Stomach (tissue), 9 donors: Measurements from ENCODE around the gene EPB41L2. TPM values are rescaled to one million over a fixed set of nuclear protein-coding genes. Genes with fewer than 3 reads are reported as not detected.

Source experiments
- DNase-seq, 2 donors: peaks; one replicate each; pipeline versions ENCODE4 v3.0.0 to v3.0.0-alpha.2; 2013 to 2019
- H3K27ac ChIP-seq, 5 donors: fragments of 200-600 bp in 4 of 5; sonication (generic) in 4 of 5; one replicate each; pipeline ENCODE4 v1.5.1; 2013 to 2019; ENCODE audit warnings: mild to moderate bottlenecking in 1 of 5, moderate library complexity in 1 of 5
- H3K27me3 ChIP-seq, 3 donors: fragments of 200-600 bp; sonication (generic); one replicate each; pipeline ENCODE4 v1.5.1; 2017 to 2019; ENCODE audit warnings: mixed run types in 1 of 3
- H3K36me3 ChIP-seq, 4 donors: fragments of 200-600 bp; sonication (generic); 1 replicate in 3 of 4; 2 replicates in 1 of 4; pipeline ENCODE4 v1.5.1; 2016 to 2019
- H3K4me1 ChIP-seq, 4 donors: fragments of 200-600 bp; sonication (generic); one replicate each; pipeline ENCODE4 v1.5.1; 2016 to 2019
- H3K4me3 ChIP-seq, 4 donors: fragments of 200-600 bp; sonication (generic) in 3 of 4; one replicate each; pipeline ENCODE4 v1.5.1; 2016 to 2019; ENCODE audit warnings: mild to moderate bottlenecking in 1 of 4
- H3K9me3 ChIP-seq, 4 donors: fragments of 200-600 bp; sonication (generic); one replicate each; pipeline ENCODE4 v1.5.1; 2016 to 2019
- EP300 ChIP-seq: sonication (generic); formaldehyde crosslinking; IDR thresholded peaks from one replicate; pipeline ENCODE4 v1.6.1; 2017; ENCODE audit warnings: antibody characterized with exemption
- POLR2A ChIP-seq, 4 donors: fragments of 450-650 bp; IDR thresholded peaks; one replicate each; pipeline ENCODE4 v1.6.1; 2016; ENCODE audit warnings: antibody characterized with exemption in 4 of 4, control low read depth in 2 of 4, mild to moderate bottlenecking in 1 of 4, moderate library complexity in 1 of 4
- POLR2AphosphoS5 ChIP-seq, 3 donors: sonication (generic); formaldehyde crosslinking; IDR thresholded peaks; one replicate each; pipeline ENCODE4 v1.6.1; 2016; ENCODE audit warnings: antibody characterized with exemption in 3 of 3
- WGBS, 5 donors: extraction: QIAGEN DNeasy Blood & Tissue Kit in 3 of 5; methylation state at CpG; one replicate each; pipeline versions ENCODE4 v1.1.5 to v1.1.7; 2013 to 2018; 5-methylcytosine and 5-hydroxymethylcytosine counted together
- intact Hi-C: fragments of 100-400 bp; cut with DNase I; formaldehyde crosslinking; loops from one replicate; pipeline ENCODE4 v1.15.1; 2023; ENCODE audit warnings: low total_unique reads
- polyA plus RNA-seq, 3 donors: library from polyadenylated mRNA; stranded (reverse); fragments of 200-250 nt; gene quantifications; one replicate each; pipeline ENCODE4 v1.2.3, GENCODE V29; 2013
- total RNA-seq, 5 donors: library from RNA; depleted of rRNA; stranded (reverse); fragments of >200 nt; gene quantifications; one replicate each; pipeline versions ENCODE4 v1.1.0 to v1.2.3, GENCODE V29; 2014 to 2016
- TF ChIP-seq, protein P1 (sequence below), 7 experiments: fragments of 450-650 bp in 4 of 7; fragments of 200-600 bp in 3 of 7; sonication (generic) in 3 of 7; IDR thresholded peaks; one replicate each; pipeline ENCODE4 v1.5.1; 2016 to 2019; ENCODE audit warnings: antibody characterized with exemption in 7 of 7, control low read depth in 2 of 7, mild to moderate bottlenecking in 1 of 7
- donor health status: healthy with polysubstance abuse.
- donor health status: Bipolar disorder and iron deficiency.
- donor health status: healthy.

Gene EPB41L2
- total and polyA plus RNA-seq, 8 donors: 12.5 to 238 (median 30.2) TPM

GRCh38 chr6:130907687-130908086 is 155.4 kb downstream of the EPB41L2 start:
- intact Hi-C loops: no loop called here

DNA sequence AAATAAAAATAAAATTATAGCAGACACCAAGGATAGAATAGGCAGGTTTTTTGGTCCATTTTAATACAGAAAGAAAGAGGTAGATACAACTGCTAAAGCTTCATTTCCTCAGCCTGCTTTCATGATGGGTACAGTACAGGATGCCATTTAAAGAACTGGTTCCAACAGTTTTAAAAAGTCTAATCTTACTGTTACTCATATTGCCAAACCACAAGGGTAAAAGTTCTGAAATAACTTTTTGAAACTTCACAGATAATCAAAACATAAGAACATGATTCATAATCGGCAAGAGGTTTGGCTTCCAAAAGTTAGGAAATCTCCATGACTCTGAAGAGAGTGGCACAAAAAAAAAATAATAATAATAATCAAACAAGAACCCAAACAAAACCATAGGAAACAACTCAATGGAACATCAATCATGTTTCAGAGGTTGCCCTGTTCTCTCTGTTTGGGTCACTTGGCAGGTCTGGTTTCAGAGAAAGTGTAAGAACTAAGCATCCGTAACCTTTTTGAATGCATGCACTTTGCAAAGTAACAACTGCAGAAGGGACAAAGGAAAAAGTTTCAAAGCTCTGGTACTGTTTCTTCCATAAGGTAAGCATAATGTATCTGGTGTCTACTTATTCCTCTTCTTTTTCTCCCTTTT is 156.2 kb downstream of the EPB41L2 start:
- WGBS, 5 donors: 64 to 83% (median 77%) methylated on average over 2 of the region's 2 CpGs
- intact Hi-C loops: no loop called here

More at GRCh38 chr6:130907687-130908086, 155.4 kb downstream of the EPB41L2 start:
- no peaks in the 10 kb centered on the region for H3K9me3 ChIP-seq
- no peaks in the 10 kb centered on the region for H3K27me3 ChIP-seq
- no peak overlapping the region for H3K4me3 ChIP-seq
- H3K36me3 ChIP-seq: no peaks in the 10 kb centered on the region
- TF ChIP-seq EP300: no peak
- TF ChIP-seq POLR2AphosphoS5 (IDR thresholded peaks at IDR 0.05): no peak
- TF ChIP-seq POLR2A (IDR thresholded peaks at IDR 0.05): no peak
- TF ChIP-seq, protein P1, sequence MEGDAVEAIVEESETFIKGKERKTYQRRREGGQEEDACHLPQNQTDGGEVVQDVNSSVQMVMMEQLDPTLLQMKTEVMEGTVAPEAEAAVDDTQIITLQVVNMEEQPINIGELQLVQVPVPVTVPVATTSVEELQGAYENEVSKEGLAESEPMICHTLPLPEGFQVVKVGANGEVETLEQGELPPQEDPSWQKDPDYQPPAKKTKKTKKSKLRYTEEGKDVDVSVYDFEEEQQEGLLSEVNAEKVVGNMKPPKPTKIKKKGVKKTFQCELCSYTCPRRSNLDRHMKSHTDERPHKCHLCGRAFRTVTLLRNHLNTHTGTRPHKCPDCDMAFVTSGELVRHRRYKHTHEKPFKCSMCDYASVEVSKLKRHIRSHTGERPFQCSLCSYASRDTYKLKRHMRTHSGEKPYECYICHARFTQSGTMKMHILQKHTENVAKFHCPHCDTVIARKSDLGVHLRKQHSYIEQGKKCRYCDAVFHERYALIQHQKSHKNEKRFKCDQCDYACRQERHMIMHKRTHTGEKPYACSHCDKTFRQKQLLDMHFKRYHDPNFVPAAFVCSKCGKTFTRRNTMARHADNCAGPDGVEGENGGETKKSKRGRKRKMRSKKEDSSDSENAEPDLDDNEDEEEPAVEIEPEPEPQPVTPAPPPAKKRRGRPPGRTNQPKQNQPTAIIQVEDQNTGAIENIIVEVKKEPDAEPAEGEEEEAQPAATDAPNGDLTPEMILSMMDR (IDR thresholded peaks at IDR 0.05): no peak
- WGBS, 5 donors: 57 to 73% (median 64%) methylated on average over 3 of the region's 3 CpGs
- peaks cover 0 to 8% (median 0%) of the 10 kb centered on the region in 4 donors for H3K4me1 ChIP-seq
- no peak overlapping the region for H3K27ac ChIP-seq
- no peak for DNase-seq

GRCh38 chr6:130903602-130904001 is 159.4 kb downstream of the EPB41L2 start:
- Histone ChIP-seq H3K9me3 (no peaks in the 10 kb centered on the region), H3K36me3 (peaks cover 0 to 12% (median 6%) of the 10 kb centered on the region in 4 donors), H3K4me3 (no peak overlapping the region), H3K27me3 (no peaks in the 10 kb centered on the region), H3K27ac (no peak overlapping the region), H3K4me1 (peaks cover 0 to 14% (median 0%) of the 10 kb centered on the region in 4 donors)
- no peak for DNase-seq
- intact Hi-C loops: no loop called here
- TF ChIP-seq EP300: no peak
- TF ChIP-seq, protein P1 (IDR thresholded peaks at IDR 0.05): no peak
- TF ChIP-seq POLR2A (IDR thresholded peaks at IDR 0.05): no peak
- no peak for TF ChIP-seq POLR2AphosphoS5 (IDR thresholded peaks at IDR 0.05)

More for the DNA sequence above, 156.2 kb downstream of the EPB41L2 start:
- no peak for DNase-seq
- H3K36me3 ChIP-seq: no peaks in the 10 kb centered on the region
- H3K27me3 ChIP-seq: no peaks in the 10 kb centered on the region
- H3K4me3 ChIP-seq: no peak overlapping the region
- no peaks in the 10 kb centered on the region for H3K9me3 ChIP-seq
- TF ChIP-seq POLR2AphosphoS5 (IDR thresholded peaks at IDR 0.05): no peak
- TF ChIP-seq POLR2A (IDR thresholded peaks at IDR 0.05): no peak
- no peak for TF ChIP-seq EP300
- TF ChIP-seq, protein P1 (IDR thresholded peaks at IDR 0.05): no peak
- no peak overlapping the region for H3K27ac ChIP-seq
- peaks cover 0 to 8% (median 0%) of the 10 kb centered on the region in 4 donors for H3K4me1 ChIP-seq

DNA sequence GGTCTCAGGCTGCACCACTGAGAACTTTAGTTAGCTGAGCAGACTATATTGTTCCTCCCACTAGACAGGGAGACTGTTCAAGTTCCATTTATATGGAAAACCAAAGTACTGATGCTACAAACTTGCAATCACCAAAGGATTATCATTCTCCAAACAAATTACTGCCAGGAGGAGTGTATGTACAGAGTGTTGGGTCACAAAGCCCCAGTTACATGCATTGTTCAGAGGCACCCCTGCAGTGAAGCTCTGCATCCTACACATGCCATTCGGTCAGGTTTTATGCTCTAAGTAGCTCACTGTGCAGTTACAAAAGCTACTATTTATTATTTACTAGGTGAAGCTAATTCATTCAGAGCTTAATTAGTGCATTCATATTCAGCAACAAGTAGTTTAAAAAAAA is 160.0 kb downstream of the EPB41L2 start:
- Histone ChIP-seq H3K36me3 (peaks cover 0 to 13% (median 6%) of the 10 kb centered on the region in 4 donors), H3K4me3 (no peak overlapping the region), H3K27ac (no peak overlapping the region), H3K27me3 (no peaks in the 10 kb centered on the region), H3K9me3 (no peaks in the 10 kb centered on the region), H3K4me1 (peaks cover 0 to 14% (median 0%) of the 10 kb centered on the region in 4 donors)
- 75 to 97% (median 92%) methylated on average over 1 of the region's 1 CpG for WGBS, 5 donors
- no peak for TF ChIP-seq POLR2A (IDR thresholded peaks at IDR 0.05)
- no peak for TF ChIP-seq EP300
- no peak for TF ChIP-seq POLR2AphosphoS5 (IDR thresholded peaks at IDR 0.05)
- TF ChIP-seq, protein P1 (IDR thresholded peaks at IDR 0.05): no peak
- intact Hi-C loops: no loop called here
- DNase-seq: no peak
